Thoracic aorta (tissue), 2 donors: ENCODE measurements around the gene FANCI. TPM values are rescaled to one million over a fixed set of nuclear protein-coding genes. Genes with fewer than 3 reads are reported as not detected.

Experiments
- ATAC-seq: fragments of 150-250 bp; one replicate; pipeline ENCODE4 v1.8.0; 2017; ENCODE audit warnings: low read depth; ENCODE audit not compliant: insufficient number of reproducible peaks, low FRiP score
- DNase-seq: peaks from one replicate; pipeline ENCODE4 v3.0.0-alpha.2; 2020; ENCODE audit warnings: low spot score
- H3K27ac ChIP-seq, 2 donors: fragments of 200-600 bp; sonication (generic); 1 replicate in 1 of 2; 2 replicates in 1 of 2; pipeline ENCODE4 v1.5.1; 2016; ENCODE audit warnings: mild to moderate bottlenecking in 2 of 2, moderate library complexity in 2 of 2
- H3K27me3 ChIP-seq: fragments of 200-600 bp; sonication (generic); replicated peaks from 2 replicates; pipeline ENCODE4 v1.6.0; 2016; ENCODE audit warnings: mild to moderate bottlenecking; ENCODE audit not compliant: insufficient read depth
- H3K36me3 ChIP-seq: fragments of 200-600 bp; sonication (generic); one replicate; pipeline ENCODE4 v1.5.1; 2016
- H3K4me1 ChIP-seq, 2 donors: fragments of 200-600 bp; sonication (generic); 1 replicate in 1 of 2; 2 replicates in 1 of 2; pipeline versions ENCODE4 v1.5.1 to v1.6.0; 2016; ENCODE audit warnings: low read depth in 2 of 2, mild to moderate bottlenecking in 1 of 2; ENCODE audit not compliant: control insufficient read depth in 1 of 2
- H3K4me3 ChIP-seq: fragments of 200-600 bp; sonication (generic); 2 replicates; pipeline ENCODE4 v1.5.1; 2016; ENCODE audit warnings: mild to moderate bottlenecking
- H3K9me3 ChIP-seq: fragments of 200-600 bp; sonication (generic); 2 replicates; pipeline ENCODE4 v1.5.1; 2016
- CTCF ChIP-seq: fragments of 200-600 bp; sonication (generic); IDR thresholded peaks from one replicate; pipeline ENCODE4 v1.5.1; 2019; ENCODE audit warnings: antibody characterized with exemption
- total RNA-seq, 2 donors: library from RNA; depleted of rRNA; stranded (reverse); fragments of >200 nt; gene quantifications; one replicate each; pipeline versions ENCODE4 v1.1.0 to v1.2.3, GENCODE V29; 2016

FANCI gene
- total RNA-seq, 2 donors from 2014 or later = 3.0 to 16.2 TPM

- Histone ChIP-seq H3K4me1 (peaks cover 3 to 26% of the 10 kb centered on the region in 2 donors), H3K9me3 (no peaks in the 10 kb centered on the region), H3K36me3 (no peaks in the 10 kb centered on the region), H3K27ac (no peak overlapping the region), H3K4me3 (no peak overlapping the region), H3K27me3 (peaks cover 66% of the 10 kb centered on the region)
- ATAC-seq (no peak), DNase-seq (no peak)
- no peak for TF ChIP-seq CTCF
These were observed 119.4 kb downstream of the FANCI start for GRCh38 chr15:89363133-89363532.

GRCh38 chr15:89363770-89364169 lies 120.0 kb downstream of the FANCI start:
- Histone ChIP-seq H3K27me3 (peaks cover 68% of the 10 kb centered on the region), H3K4me3 (no peak overlapping the region), H3K4me1 (peaks cover 3 to 20% of the 10 kb centered on the region in 2 donors), H3K9me3 (no peaks in the 10 kb centered on the region), H3K36me3 (no peaks in the 10 kb centered on the region), H3K27ac (peak overlapping the region in 1 of 2 donors; percentile 38)
- DNase-seq (no peak), ATAC-seq (no peak)
- TF ChIP-seq CTCF = no peak

- Histone ChIP-seq H3K36me3 (no peaks in the 10 kb centered on the region), H3K27ac (no peak overlapping the region), H3K27me3 (peaks cover 68% of the 10 kb centered on the region), H3K4me1 (peaks cover 3 to 15% of the 10 kb centered on the region in 2 donors), H3K9me3 (no peaks in the 10 kb centered on the region), H3K4me3 (no peak overlapping the region)
- TF ChIP-seq CTCF = no peak
- DNase-seq (no peak), ATAC-seq (no peak)
These were observed 120.6 kb downstream of the FANCI start for GRCh38 chr15:89364341-89364740.

- H3K36me3 ChIP-seq = no peaks in the 10 kb centered on the region
- H3K4me1 ChIP-seq = peaks cover 3 to 12% of the 10 kb centered on the region in 2 donors
- ATAC-seq = no peak
- no peak for DNase-seq
- H3K4me3 ChIP-seq = no peak overlapping the region
- no peak overlapping the region for H3K27ac ChIP-seq
- peaks cover 63% of the 10 kb centered on the region for H3K27me3 ChIP-seq
- no peaks in the 10 kb centered on the region for H3K9me3 ChIP-seq
- TF ChIP-seq CTCF = no peak
These were observed 121.1 kb downstream of the FANCI start for GRCh38 chr15:89364741-89365450.

- Histone ChIP-seq H3K4me3 (no peak overlapping the region), H3K4me1 (peaks cover 3 to 14% of the 10 kb centered on the region in 2 donors), H3K36me3 (no peaks in the 10 kb centered on the region), H3K27ac (no peak overlapping the region), H3K27me3 (peaks cover 56% of the 10 kb centered on the region), H3K9me3 (no peaks in the 10 kb centered on the region)
- DNase-seq (no peak), ATAC-seq (no peak)
- no peak for TF ChIP-seq CTCF
These were observed 121.8 kb downstream of the FANCI start for GRCh38 chr15:89365462-89366065.

Other genes with a start within 250 kb of the FANCI start
- 100 to 1,000 TPM; 177 to 283 TPM for gene ABHD2, start 155.5 kb upstream of the FANCI start, total RNA-seq
- gene RLBP1, start 22.4 kb upstream of the FANCI start, total RNA-seq = not detected
- 10 to 100 TPM; 89.2 to 89.8 TPM for gene POLG, start 90.8 kb downstream of the FANCI start, total RNA-seq